Vagina (tissue), 2 donors: ENCODE data around the gene PDE4D.

Experiments used
- CTCF ChIP-seq, 3 experiments: fragments of 450-650 bp in 2 of 3; fragments of 200-600 bp in 1 of 3; sonication (generic) in 1 of 3; IDR thresholded peaks; one replicate each; pipeline ENCODE4 v1.5.1; 2017 to 2019; ENCODE audit warnings: antibody characterized with exemption in 3 of 3, mild to moderate bottlenecking in 2 of 3, moderate library complexity in 2 of 3
- POLR2A ChIP-seq, 2 donors: fragments of 450-650 bp; IDR thresholded peaks; one replicate each; pipeline ENCODE4 v1.6.1; 2017; ENCODE audit warnings: antibody characterized with exemption in 2 of 2, mild to moderate bottlenecking in 2 of 2, moderate library complexity in 2 of 2
- POLR2AphosphoS5 ChIP-seq, 2 donors: sonication (generic); formaldehyde crosslinking; IDR thresholded peaks; one replicate each; pipeline ENCODE4 v1.9.0; 2017; ENCODE audit warnings: antibody characterized with exemption in 2 of 2, mild to moderate bottlenecking in 2 of 2, low read depth in 1 of 2; ENCODE audit not compliant: insufficient read depth in 1 of 2

GRCh38 chr5:59830536-59831200 is 62.9 kb downstream of the PDE4D start:
- no peak for TF ChIP-seq CTCF (IDR thresholded peaks at IDR 0.05)
- TF ChIP-seq POLR2A (IDR thresholded peaks at IDR 0.05), result no peak
- no peak for TF ChIP-seq POLR2AphosphoS5 (IDR thresholded peaks at IDR 0.05; ENCODE audit: insufficient read depth in 1 of 2, low read depth in 1 of 2)
